Ovary (tissue), 9 donors: ENCODE measurements around the gene RSU1. TPM values are rescaled to one million over a fixed set of nuclear protein-coding genes. Genes with fewer than 3 reads are reported as not detected.

ENCODE experiments used
- DNase-seq, 5 donors: peaks; one replicate each; pipeline ENCODE4 v3.0.0-alpha.2; 2019 to 2020
- H3K27ac ChIP-seq, 2 donors: fragments of 200-600 bp; one replicate each; pipeline versions ENCODE4 v1.5.1 to v1.8.0; 2019 to 2022
- H3K27me3 ChIP-seq: fragments of 200-600 bp; one replicate; pipeline ENCODE4 v1.8.0; 2022
- H3K36me3 ChIP-seq: fragments of 200-600 bp; sonication (generic); one replicate; pipeline ENCODE4 v1.5.1; 2019
- H3K4me1 ChIP-seq: one replicate; pipeline ENCODE4 v1.8.1; 2013; ENCODE audit warnings: mild to moderate bottlenecking, moderate library complexity; ENCODE audit not compliant: insufficient read depth
- H3K4me3 ChIP-seq: fragments of 200-600 bp; sonication (generic); one replicate; pipeline ENCODE4 v1.5.1; 2017
- H3K9me3 ChIP-seq, 2 donors: fragments of 200-600 bp in 1 of 2; sonication (generic) in 1 of 2; one replicate each; pipeline versions ENCODE4 v1.5.1 to v1.8.1; 2013 to 2019; ENCODE audit warnings: mild to moderate bottlenecking in 1 of 2, moderate library complexity in 1 of 2
- EP300 ChIP-seq: sonication (generic); formaldehyde crosslinking; IDR thresholded peaks from one replicate; pipeline ENCODE4 v1.6.1; 2017; ENCODE audit warnings: antibody characterized with exemption
- POLR2A ChIP-seq: fragments of 450-650 bp; IDR thresholded peaks from one replicate; pipeline ENCODE4 v1.6.1; 2017; ENCODE audit warnings: antibody characterized with exemption, mild to moderate bottlenecking, moderate library complexity
- WGBS, 3 donors: extraction: QIAGEN DNeasy Blood & Tissue Kit in 1 of 3; methylation state at CpG; one replicate each; pipeline versions ENCODE4 v1.1.5 to v1.1.7; 2013 to 2017; 5-methylcytosine and 5-hydroxymethylcytosine counted together
- intact Hi-C, 4 donors: fragments of 100-400 bp; cut with DNase I; formaldehyde crosslinking; loops; one replicate each; pipeline versions ENCODE4 v1.11.0 to v1.15.1; 2022 to 2023
- polyA plus RNA-seq, 2 donors: library from polyadenylated mRNA; stranded (reverse); fragments of 200-250 nt in 1 of 2; fragments of 350-450 nt in 1 of 2; fragmentation: Illumina TruSeq in 1 of 2; extraction: RNeasy Lipid Tissue Mini Kit (QIAGEN cat#74804) in 1 of 2; gene quantifications; one replicate each; pipeline ENCODE4 v1.2.3, GENCODE V29; 2013 to 2014
- total RNA-seq, 7 donors: library from RNA; depleted of rRNA in 2 of 7; stranded (reverse); fragments of >200 nt in 2 of 7; fragmentation: NEBNext Ultra II Directional in 3 of 7; extraction: Animal tissue kit (Norgen Biotek cat#: 25700) in 3 of 7; gene quantifications; one replicate each; pipeline versions ENCODE4 v1.1.0 to v1.2.4, GENCODE V29; 2016 to 2023
- TF ChIP-seq, protein P1 (sequence below), 3 donors: fragments of 450-650 bp in 2 of 3; fragments of 200-600 bp in 1 of 3; IDR thresholded peaks; one replicate each; pipeline versions ENCODE4 v1.5.1 to v1.8.0; 2016 to 2022; ENCODE audit warnings: antibody characterized with exemption in 3 of 3, mild to moderate bottlenecking in 1 of 3
- donor health status: DM: no; HTN: no; CAD: no; lungs with moderate emphysema.
- donor health status: DM: no; HTN: no; CAD: no.
- donor health status: Bipolar disorder and iron deficiency.
- donor health status: DM: yes; HTN: yes; CAD: no.
- donor health status: DM: no; HTN: no; CAD: no.
- donor health status: DM: yes; HTN: yes; CAD: no.

The RSU1 gene
- total and polyA plus RNA-seq, 9 donors: 30.1 to 184 (median 70.3) TPM

- H3K27me3 ChIP-seq: no peaks in the 10 kb centered on the region
- H3K36me3 ChIP-seq: no peaks in the 10 kb centered on the region
- H3K27ac ChIP-seq: no peak overlapping the region
- intact Hi-C loops: no loop called here
- TF ChIP-seq, protein P1, sequence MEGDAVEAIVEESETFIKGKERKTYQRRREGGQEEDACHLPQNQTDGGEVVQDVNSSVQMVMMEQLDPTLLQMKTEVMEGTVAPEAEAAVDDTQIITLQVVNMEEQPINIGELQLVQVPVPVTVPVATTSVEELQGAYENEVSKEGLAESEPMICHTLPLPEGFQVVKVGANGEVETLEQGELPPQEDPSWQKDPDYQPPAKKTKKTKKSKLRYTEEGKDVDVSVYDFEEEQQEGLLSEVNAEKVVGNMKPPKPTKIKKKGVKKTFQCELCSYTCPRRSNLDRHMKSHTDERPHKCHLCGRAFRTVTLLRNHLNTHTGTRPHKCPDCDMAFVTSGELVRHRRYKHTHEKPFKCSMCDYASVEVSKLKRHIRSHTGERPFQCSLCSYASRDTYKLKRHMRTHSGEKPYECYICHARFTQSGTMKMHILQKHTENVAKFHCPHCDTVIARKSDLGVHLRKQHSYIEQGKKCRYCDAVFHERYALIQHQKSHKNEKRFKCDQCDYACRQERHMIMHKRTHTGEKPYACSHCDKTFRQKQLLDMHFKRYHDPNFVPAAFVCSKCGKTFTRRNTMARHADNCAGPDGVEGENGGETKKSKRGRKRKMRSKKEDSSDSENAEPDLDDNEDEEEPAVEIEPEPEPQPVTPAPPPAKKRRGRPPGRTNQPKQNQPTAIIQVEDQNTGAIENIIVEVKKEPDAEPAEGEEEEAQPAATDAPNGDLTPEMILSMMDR (IDR thresholded peaks at IDR 0.05): no peak
- TF ChIP-seq POLR2A (no peak), EP300 (no peak)
- no peaks in the 10 kb centered on the region for H3K9me3 ChIP-seq
- no peak overlapping the region for H3K4me3 ChIP-seq
- no peaks in the 10 kb centered on the region for H3K4me1 ChIP-seq
- WGBS, 3 donors: 91 to 97% (median 94%) methylated on average over 2 of the region's 2 CpGs
- DNase-seq: no peak
Measured at GRCh38 chr10:16649757-16650156, 167.5 kb downstream of the RSU1 start.

GRCh38 chr10:16648366-16648765 is 168.9 kb downstream of the RSU1 start:
- no peaks in the 10 kb centered on the region for H3K4me1 ChIP-seq
- H3K9me3 ChIP-seq: no peaks in the 10 kb centered on the region
- no peak for TF ChIP-seq EP300
- TF ChIP-seq, protein P1 (IDR thresholded peaks at IDR 0.05): no peak
- TF ChIP-seq POLR2A: no peak
- no peaks in the 10 kb centered on the region for H3K36me3 ChIP-seq
- H3K27ac ChIP-seq: no peak overlapping the region
- DNase-seq: no peak
- 79 to 93% (median 90%) methylated on average over 2 of the region's 2 CpGs for WGBS, 3 donors
- no peak overlapping the region for H3K4me3 ChIP-seq
- intact Hi-C loops: no loop called here
- H3K27me3 ChIP-seq: no peaks in the 10 kb centered on the region

DNA sequence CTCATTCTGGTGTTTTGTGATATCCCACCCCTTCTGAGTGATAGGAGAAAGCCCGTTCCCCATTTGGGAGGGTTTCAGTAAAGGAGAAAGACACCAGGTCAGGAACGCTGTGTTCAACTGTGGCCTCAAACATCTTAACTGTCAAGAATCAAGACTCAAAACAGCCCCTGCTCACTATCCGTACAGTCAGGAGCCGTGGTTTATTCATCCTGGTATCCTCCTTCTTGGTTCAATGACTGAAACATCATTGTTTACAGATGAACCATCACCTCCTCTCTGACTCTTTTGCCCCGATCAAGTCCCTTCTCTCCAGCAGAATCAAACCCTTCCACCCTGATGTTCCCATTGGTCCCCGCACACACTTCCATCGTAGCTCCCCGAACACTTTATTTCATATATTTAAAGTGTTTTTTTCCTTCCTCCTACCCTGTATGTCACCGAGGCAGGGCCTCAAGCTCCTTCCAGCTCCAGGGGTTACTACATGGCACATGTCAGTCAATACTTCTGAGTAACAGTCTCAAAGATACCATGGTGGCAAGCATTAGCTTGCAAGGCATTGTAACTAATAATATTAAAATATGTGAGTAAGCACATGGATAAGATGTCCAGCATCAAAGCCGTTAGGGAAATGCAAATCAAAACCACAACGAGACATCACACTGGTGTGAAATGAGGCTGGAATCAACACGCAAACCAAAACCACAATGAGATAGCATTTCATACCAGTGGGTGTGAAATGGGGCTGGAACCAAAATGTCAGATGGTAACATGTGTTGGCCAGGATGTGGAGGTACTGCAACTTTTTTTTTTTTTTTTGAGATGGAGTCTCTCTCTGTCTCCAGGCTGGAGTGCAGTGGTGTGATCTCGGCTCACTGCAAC is 170.8 kb downstream of the RSU1 start:
- intact Hi-C loops: no loop called here
- Histone ChIP-seq H3K9me3 (no peaks in the 10 kb centered on the region), H3K4me1 (no peaks in the 10 kb centered on the region), H3K4me3 (no peak overlapping the region), H3K36me3 (no peaks in the 10 kb centered on the region), H3K27me3 (no peaks in the 10 kb centered on the region), H3K27ac (no peak overlapping the region)
- 88 to 92% (median 89%) methylated on average over 13 of the region's 13 CpGs for WGBS, 3 donors
- TF ChIP-seq, protein P1 (IDR thresholded peaks at IDR 0.05): no peak
- TF ChIP-seq EP300 (no peak), POLR2A (no peak)
- DNase-seq: no peak

DNA sequence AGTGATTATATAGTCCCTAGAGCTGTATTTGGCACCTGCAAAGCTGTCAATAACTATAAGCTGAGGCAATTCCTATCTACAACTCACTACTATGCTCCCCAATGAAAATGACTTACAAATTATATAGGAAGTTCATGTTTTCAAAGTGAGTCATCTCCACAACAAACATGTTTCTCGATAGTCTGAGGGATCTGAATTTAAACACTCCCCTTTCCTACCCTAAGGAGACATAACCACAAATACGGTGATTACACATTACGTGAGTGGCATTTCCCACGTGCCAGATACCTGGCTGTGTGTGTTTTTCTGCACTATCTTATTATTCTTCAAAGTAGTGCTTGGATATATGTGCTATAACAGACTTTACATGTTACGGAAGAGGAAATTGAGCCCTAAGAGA is 173.1 kb downstream of the RSU1 start:
- Histone ChIP-seq H3K9me3 (no peaks in the 10 kb centered on the region), H3K36me3 (no peaks in the 10 kb centered on the region), H3K4me3 (no peak overlapping the region), H3K4me1 (no peaks in the 10 kb centered on the region), H3K27ac (no peak overlapping the region), H3K27me3 (no peaks in the 10 kb centered on the region)
- DNase-seq: no peak
- TF ChIP-seq POLR2A (no peak), EP300 (no peak)
- TF ChIP-seq, protein P1 (IDR thresholded peaks at IDR 0.05): no peak
- intact Hi-C loops: no loop called here
- WGBS, 3 donors: 83 to 87% (median 87%) methylated on average over 5 of the region's 5 CpGs
